ENCODE data around the gene MRNIP.

MRNIP gene

DNA sequence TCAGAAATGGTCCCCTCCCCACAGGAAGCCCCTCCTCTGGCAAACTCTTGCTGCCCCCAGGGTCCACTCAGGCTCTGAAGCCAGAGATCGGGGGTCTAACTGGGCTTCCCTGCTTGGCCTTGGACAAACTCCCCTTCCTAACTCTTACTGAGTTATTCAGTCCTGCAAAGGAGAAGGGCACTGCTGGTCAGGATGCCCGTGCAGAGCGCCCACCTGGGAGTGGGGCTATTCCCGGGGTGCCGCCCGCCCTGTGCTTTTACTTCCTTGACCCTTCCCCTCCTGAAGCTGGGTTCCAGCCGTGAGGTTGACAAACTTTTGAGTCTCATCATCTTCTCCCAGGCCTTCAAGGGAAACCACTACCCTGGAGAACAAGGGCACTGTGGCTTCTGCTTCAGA lies 44.1 kb upstream of the MRNIP start:
- no peak for TF ChIP-seq CTCF (IDR thresholded peaks at IDR 0.05; ENCODE audit: insufficient read depth, low read depth, low read length, missing control alignments)
- H3K4me3 ChIP-seq (ENCODE audit: low read length): no peak overlapping the region
- no peak for DNase-seq (ENCODE audit: low read depth)

DNA sequence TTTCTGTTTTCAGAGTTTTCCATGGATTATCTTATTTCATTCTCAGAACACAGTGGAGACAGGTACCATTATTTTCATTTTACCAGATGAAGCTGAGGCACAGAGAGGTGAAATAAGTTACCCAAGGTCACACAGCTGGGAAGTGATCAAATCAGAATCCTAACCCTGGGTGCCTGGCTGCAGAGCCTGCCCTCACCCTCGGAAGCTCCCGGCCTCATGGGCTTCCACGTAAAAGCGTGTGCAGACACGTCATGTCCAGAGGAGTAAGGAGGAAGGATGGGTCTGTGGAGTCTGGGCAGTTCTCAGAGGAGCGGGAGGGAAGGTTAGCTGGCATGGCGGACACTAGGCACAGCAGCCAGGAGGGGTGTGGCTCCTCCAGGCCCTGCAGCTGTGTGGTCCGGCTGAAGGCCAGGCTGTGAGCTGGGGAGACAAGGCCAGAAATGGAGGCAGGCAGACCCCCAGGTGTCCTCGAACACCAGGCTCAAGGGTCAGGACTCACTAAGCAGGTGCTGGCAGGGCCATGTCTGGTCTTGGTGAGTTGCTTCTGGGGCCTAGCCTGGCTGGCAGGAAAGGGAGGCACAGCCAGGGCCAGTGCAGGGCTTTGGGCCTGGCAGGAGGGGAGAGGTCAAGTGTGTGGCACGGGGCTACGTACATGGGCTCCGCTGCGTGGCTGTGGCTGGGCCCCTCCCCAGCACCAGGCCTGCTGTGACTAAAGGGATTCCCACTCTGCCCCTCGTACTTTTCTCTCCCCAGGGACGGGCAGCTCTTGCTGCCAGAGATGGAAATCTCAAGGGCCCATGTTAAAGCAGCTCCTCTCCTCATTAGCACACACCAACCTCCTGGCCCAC lies 43.5 kb upstream of the MRNIP start:
- no peak for DNase-seq (ENCODE audit: low read depth)
- no peak overlapping the region for H3K4me3 ChIP-seq (ENCODE audit: low read length)
- no peak for TF ChIP-seq CTCF (IDR thresholded peaks at IDR 0.05; ENCODE audit: insufficient read depth, low read depth, low read length, missing control alignments)

DNA sequence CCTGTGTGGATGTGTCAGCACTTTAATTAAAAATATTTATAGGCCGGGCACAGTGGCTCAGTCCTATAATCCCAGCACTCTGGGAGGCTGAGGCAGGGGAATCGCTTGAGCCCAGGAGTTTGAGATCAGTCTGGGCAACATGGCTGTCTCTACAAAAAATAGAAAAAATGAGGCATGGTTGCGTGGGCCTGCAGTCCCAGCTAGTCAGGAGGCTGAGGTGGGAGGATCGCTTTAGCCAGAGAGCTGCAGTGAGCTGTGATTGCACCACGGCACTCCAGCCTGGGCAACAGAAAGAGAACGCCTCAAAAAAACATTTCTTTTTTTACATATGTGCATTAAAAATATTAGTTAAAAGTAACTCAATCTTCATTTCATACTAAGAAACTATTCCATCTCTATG lies 42.8 kb upstream of the MRNIP start:
- no peak for TF ChIP-seq CTCF (IDR thresholded peaks at IDR 0.05; ENCODE audit: insufficient read depth, low read depth, low read length, missing control alignments)

DNA sequence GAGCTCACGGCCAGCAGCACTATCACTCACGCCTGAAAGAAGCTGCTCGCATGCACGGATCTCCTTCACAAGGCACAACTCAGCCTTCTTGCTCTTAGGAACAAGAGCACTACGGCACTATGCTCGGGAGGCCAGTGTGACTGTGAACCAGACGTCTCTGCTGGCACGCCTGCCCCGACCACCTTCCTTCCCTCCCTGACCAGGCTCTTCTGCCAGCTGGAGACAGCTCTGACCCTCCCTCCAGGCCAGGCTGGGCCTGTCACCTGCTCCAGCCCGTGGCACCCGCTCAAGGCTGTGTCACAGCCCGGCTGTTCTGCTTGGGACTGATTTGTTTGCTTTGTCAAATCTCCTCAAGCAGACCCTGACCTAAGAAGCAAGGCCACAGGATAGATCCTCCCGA lies 42.1 kb upstream of the MRNIP start:
- TF ChIP-seq CTCF (IDR thresholded peaks at IDR 0.05; ENCODE audit: insufficient read depth, low read depth, low read length, missing control alignments): no peak
- no peak for DNase-seq (ENCODE audit: low read depth)

More for the DNA sequence above, 42.8 kb upstream of the MRNIP start:
- DNase-seq (ENCODE audit: low read depth): no peak
- no peak overlapping the region for H3K4me3 ChIP-seq (ENCODE audit: low read length)

GRCh38 chr5:179900206-179900605 lies 41.6 kb upstream of the MRNIP start:
- no peak overlapping the region for H3K4me3 ChIP-seq (ENCODE audit: low read length)
- DNase-seq (ENCODE audit: low read depth): no peak
- no peak for TF ChIP-seq CTCF (IDR thresholded peaks at IDR 0.05; ENCODE audit: insufficient read depth, low read depth, low read length, missing control alignments)

More for the DNA sequence above, 42.1 kb upstream of the MRNIP start:
- H3K4me3 ChIP-seq (ENCODE audit: low read length): no peak overlapping the region

DNA sequence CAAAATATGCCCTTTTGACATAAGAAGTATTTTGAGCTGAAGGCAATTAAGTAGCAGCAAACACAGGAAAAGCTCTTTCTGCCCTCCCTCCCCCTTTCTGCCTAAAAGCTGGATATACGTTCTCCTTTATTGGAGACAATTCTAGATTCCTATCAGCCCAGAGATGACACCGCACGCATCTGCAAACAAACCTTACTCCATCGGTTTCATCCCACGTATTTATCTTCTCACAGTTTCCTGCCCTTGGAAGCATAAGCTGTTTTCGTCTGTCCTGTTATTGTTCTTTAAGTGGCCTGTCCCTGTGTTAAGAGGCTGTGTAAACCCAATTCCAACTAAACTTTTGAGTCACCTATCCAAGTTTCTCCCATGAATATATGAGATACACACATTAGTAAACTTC lies 37.2 kb upstream of the MRNIP start:
- H3K4me3 ChIP-seq (ENCODE audit: low read length): no peak overlapping the region
- no peak for TF ChIP-seq CTCF (IDR thresholded peaks at IDR 0.05; ENCODE audit: insufficient read depth, low read depth, low read length, missing control alignments)

More for the DNA sequence above, 37.2 kb upstream of the MRNIP start:
- DNase-seq (ENCODE audit: low read depth): no peak

Data from epithelial cell of esophagus (primary cell).